GM12872 (cell line): ENCODE measurements around the gene UBE2S.

ENCODE experiments used
- CTCF ChIP-seq: IDR thresholded peaks from 3 replicates; pipeline ENCODE4 v1.5.1; 2011; ENCODE audit warnings: low read depth, mild to moderate bottlenecking, low read length, moderate library complexity; ENCODE audit not compliant: insufficient read depth

The UBE2S gene

GRCh38 chr19:55365245-55365644 lies 42.3 kb downstream of the UBE2S start:
- TF ChIP-seq CTCF = no peak

GRCh38 chr19:55362990-55363716 lies 44.4 kb downstream of the UBE2S start, which contains the start of gene GARIN5B:
Gene GARIN5B, minus strand, starts transcription at chr19:55363260. Its CDS starts 194 bp downstream, at chr19:55363066.
- TF ChIP-seq CTCF = no peak

- no peak for TF ChIP-seq CTCF
Measured at GRCh38 chr19:55362174-55362989, 45.2 kb downstream of the UBE2S start.

- no peak for TF ChIP-seq CTCF
Measured at GRCh38 chr19:55360902-55361301, 46.7 kb downstream of the UBE2S start.

GRCh38 chr19:55358943-55359908 lies 48.4 kb downstream of the UBE2S start:
- TF ChIP-seq CTCF = no peak

- TF ChIP-seq CTCF = no peak
Measured at GRCh38 chr19:55358493-55358892, 49.1 kb downstream of the UBE2S start.
